AG08395 (cell line): ENCODE data around the gene PHTF2.

ENCODE experiments used
- DNase-seq: peaks from one replicate; pipeline ENCODE4 v3.0.0; 2012; ENCODE audit warnings: mixed read lengths, low spot score

PHTF2 gene

GRCh38 chr7:77877791-77878190 is 79.2 kb downstream of the PHTF2 start:
- no peak for DNase-seq

- no peak for DNase-seq
These were observed 79.9 kb downstream of the PHTF2 start for GRCh38 chr7:77878500-77878899.

GRCh38 chr7:77879272-77879671 is 80.7 kb downstream of the PHTF2 start:
- DNase-seq, result peak; percentile 4

- no peak for DNase-seq
These were observed 83.3 kb downstream of the PHTF2 start for GRCh38 chr7:77881871-77882270.

GRCh38 chr7:77885155-77885554 is 86.6 kb downstream of the PHTF2 start:
- no peak for DNase-seq

GRCh38 chr7:77887567-77887966 is 89.0 kb downstream of the PHTF2 start:
- peak; percentile 86 for DNase-seq

- DNase-seq, result no peak
These were observed 90.4 kb downstream of the PHTF2 start for GRCh38 chr7:77888998-77889397.

- DNase-seq, result no peak
These were observed 95.2 kb downstream of the PHTF2 start for GRCh38 chr7:77893813-77894212.

- DNase-seq, result no peak
These were observed 96.1 kb downstream of the PHTF2 start for GRCh38 chr7:77894574-77895091.

GRCh38 chr7:77895905-77896304 is 97.3 kb downstream of the PHTF2 start:
- DNase-seq, result no peak

- no peak for DNase-seq
These were observed 98.5 kb downstream of the PHTF2 start for GRCh38 chr7:77897004-77897547.

GRCh38 chr7:77899516-77899915 is 100.9 kb downstream of the PHTF2 start:
- DNase-seq, result no peak

GRCh38 chr7:77903597-77903996 is 105.0 kb downstream of the PHTF2 start:
- peak; percentile 12 for DNase-seq

GRCh38 chr7:77904252-77904651 is 105.7 kb downstream of the PHTF2 start:
- no peak for DNase-seq

GRCh38 chr7:77907281-77907680 is 108.7 kb downstream of the PHTF2 start:
- DNase-seq, result no peak

- no peak for DNase-seq
These were observed 110.1 kb downstream of the PHTF2 start for GRCh38 chr7:77908664-77909063.

GRCh38 chr7:77910124-77910523 is 111.6 kb downstream of the PHTF2 start:
- DNase-seq, result no peak

GRCh38 chr7:77912293-77912692 is 113.7 kb downstream of the PHTF2 start:
- no peak for DNase-seq

GRCh38 chr7:77913977-77914607 is 115.5 kb downstream of the PHTF2 start:
- DNase-seq, result no peak

GRCh38 chr7:77917500-77918262 is 119.1 kb downstream of the PHTF2 start:
- no peak for DNase-seq

- no peak for DNase-seq
These were observed 120.1 kb downstream of the PHTF2 start for GRCh38 chr7:77918676-77919075.

- no peak for DNase-seq
These were observed 124.8 kb downstream of the PHTF2 start for GRCh38 chr7:77923419-77923818.

GRCh38 chr7:77930496-77930895 is 131.9 kb downstream of the PHTF2 start:
- no peak for DNase-seq
